ENCODE measurements around the gene SUGT1.

SUGT1 gene

DNA sequence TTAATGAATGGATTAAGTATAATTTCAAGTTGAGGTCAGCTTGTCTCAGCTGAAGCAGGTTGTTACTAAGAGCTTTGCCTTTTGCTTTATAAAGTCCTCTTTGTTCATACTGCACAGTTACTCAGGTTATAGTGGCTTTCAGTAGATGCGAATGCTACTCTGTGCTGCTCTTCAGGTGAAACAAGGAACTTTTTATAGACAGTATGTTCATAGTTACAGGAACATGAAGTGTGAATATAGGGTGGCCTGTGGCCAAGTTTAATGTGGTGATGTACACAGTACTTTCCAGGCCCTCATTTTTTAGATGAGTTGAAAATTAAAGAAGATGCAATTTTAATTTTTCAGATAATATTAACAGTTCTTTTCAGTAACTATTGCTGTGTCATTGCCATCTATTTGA, 20.8 kb downstream of the SUGT1 start:
- ChIA-PET CTCF (interaction anchor here (0.7 kb wide), 1 partner anchor 136 kb away, joined by 3 read pairs; no protein-coding TSS in a partner anchor), POLR2A (no interaction called here)
- TF ChIP-seq EGR2 (tag by site-specific recombination; IDR thresholded peaks at IDR 0.05; ENCODE audit: low read depth) (no peak), ZBTB17 (tag by site-specific recombination; IDR thresholded peaks at IDR 0.05) (no peak), ZNF521 (tag by site-specific recombination; IDR thresholded peaks at IDR 0.05) (no peak), ZBTB20 (tag by site-specific recombination; IDR thresholded peaks at IDR 0.05) (no peak), YY2 (tag by site-specific recombination; IDR thresholded peaks at IDR 0.05) (no peak), ZNF558 (tag by site-specific recombination; IDR thresholded peaks at IDR 0.05) (no peak), ZNF707 (tag by site-specific recombination; IDR thresholded peaks at IDR 0.05) (no peak), ZNF843 (tag by site-specific recombination; IDR thresholded peaks at IDR 0.05) (no peak), ZNF530 (tag by site-specific recombination; IDR thresholded peaks at IDR 0.05; ENCODE audit: low read depth) (no peak), ZNF292 (tag by site-specific recombination; IDR thresholded peaks at IDR 0.05; ENCODE audit: borderline replicate concordance, low read depth) (no peak), GLIS2 (tag by site-specific recombination; IDR thresholded peaks at IDR 0.05) (no peak), ZNF600 (tag by site-specific recombination; IDR thresholded peaks at IDR 0.05) (no peak), SETDB1 (IDR thresholded peaks at IDR 0.05; ENCODE audit: insufficient read length, low read length) (no peak), ZBTB7A (tag by site-specific recombination; IDR thresholded peaks at IDR 0.05; ENCODE audit: low read depth) (no peak), TCF7L2 (IDR thresholded peaks at IDR 0.05; ENCODE audit: borderline replicate concordance, low read depth, low read length) (no peak)
- TF ChIP-seq, protein P1, sequence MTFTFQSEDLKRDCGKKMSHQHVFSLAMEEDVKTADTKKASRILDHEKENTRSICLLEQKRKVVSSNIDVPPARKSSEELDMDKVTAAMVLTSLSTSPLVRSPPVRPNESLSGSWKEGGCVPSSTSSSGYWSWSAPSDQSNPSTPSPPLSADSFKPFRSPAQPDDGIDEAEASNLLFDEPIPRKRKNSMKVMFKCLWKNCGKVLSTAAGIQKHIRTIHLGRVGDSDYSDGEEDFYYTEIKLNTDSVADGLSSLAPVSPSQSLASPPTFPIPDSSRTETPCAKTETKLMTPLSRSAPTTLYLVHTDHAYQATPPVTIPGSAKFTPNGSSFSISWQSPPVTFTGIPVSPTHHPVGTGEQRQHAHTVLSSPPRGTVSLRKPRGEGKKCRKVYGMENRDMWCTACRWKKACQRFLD (tag by site-specific recombination; IDR thresholded peaks at IDR 0.05): no peak
- TF ChIP-seq, protein P2, sequence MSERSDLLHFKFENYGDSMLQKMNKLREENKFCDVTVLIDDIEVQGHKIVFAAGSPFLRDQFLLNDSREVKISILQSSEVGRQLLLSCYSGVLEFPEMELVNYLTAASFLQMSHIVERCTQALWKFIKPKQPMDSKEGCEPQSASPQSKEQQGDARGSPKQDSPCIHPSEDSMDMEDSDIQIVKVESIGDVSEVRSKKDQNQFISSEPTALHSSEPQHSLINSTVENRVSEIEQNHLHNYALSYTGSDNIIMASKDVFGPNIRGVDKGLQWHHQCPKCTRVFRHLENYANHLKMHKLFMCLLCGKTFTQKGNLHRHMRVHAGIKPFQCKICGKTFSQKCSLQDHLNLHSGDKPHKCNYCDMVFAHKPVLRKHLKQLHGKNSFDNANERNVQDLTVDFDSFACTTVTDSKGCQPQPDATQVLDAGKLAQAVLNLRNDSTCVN (tag by site-specific recombination; optimal IDR thresholded peaks at IDR 0.05): no peak
- TF ChIP-seq, protein P3, sequence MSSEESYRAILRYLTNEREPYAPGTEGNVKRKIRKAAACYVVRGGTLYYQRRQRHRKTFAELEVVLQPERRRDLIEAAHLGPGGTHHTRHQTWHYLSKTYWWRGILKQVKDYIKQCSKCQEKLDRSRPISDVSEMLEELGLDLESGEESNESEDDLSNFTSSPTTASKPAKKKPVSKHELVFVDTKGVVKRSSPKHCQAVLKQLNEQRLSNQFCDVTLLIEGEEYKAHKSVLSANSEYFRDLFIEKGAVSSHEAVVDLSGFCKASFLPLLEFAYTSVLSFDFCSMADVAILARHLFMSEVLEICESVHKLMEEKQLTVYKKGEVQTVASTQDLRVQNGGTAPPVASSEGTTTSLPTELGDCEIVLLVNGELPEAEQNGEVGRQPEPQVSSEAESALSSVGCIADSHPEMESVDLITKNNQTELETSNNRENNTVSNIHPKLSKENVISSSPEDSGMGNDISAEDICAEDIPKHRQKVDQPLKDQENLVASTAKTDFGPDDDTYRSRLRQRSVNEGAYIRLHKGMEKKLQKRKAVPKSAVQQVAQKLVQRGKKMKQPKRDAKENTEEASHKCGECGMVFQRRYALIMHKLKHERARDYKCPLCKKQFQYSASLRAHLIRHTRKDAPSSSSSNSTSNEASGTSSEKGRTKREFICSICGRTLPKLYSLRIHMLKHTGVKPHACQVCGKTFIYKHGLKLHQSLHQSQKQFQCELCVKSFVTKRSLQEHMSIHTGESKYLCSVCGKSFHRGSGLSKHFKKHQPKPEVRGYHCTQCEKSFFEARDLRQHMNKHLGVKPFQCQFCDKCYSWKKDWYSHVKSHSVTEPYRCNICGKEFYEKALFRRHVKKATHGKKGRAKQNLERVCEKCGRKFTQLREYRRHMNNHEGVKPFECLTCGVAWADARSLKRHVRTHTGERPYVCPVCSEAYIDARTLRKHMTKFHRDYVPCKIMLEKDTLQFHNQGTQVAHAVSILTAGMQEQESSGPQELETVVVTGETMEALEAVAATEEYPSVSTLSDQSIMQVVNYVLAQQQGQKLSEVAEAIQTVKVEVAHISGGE (tag by site-specific recombination; conservative IDR thresholded peaks at IDR 0.05; ENCODE audit: low read depth): no peak
- H3K36me3 ChIP-seq (ENCODE audit: control insufficient read depth in 2 of 2, insufficient read depth in 1 of 2, low read length in 2 of 2): peaks cover 4 to 39% of the 10 kb centered on the region in 2 experiments
- no peak overlapping the region for H3K27ac ChIP-seq (ENCODE audit: extremely low read depth, low read depth, low read length)
- no peak overlapping the region for H3K4me3 ChIP-seq (ENCODE audit: low read depth, low read length)
- H3K4me1 ChIP-seq (ENCODE audit: control insufficient read depth, insufficient read depth, low read length): no peaks in the 10 kb centered on the region
- no peaks in the 10 kb centered on the region for H3K9me3 ChIP-seq (ENCODE audit: control insufficient read depth, insufficient read depth, low read depth, low read length)

DNA sequence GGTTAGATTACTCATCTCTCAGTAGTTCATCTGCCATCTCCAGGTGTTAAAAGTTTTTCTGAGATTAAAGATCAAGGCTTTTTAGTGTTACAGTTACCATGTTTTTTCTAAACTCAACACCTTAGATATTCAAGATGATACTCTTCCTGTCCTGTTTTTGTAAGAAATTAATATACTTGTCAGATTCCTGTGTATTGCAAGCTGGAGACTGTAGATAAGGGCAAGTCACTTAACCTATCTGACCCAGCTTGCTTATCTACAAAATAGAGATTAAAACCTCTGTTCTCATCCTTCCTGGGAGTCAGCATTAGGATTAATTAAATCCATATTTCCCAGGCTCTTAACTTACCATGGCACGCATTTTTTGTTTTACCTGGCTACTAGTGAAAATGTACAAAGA, 25.2 kb downstream of the SUGT1 start:
- ChIA-PET CTCF (interaction anchor here (0.8 kb wide), 1 partner anchor 130 kb away, joined by 6 read pairs; no protein-coding TSS in a partner anchor), POLR2A (no interaction called here)
- H3K9me3 ChIP-seq (ENCODE audit: control insufficient read depth, insufficient read depth, low read depth, low read length): no peaks in the 10 kb centered on the region
- H3K27ac ChIP-seq (ENCODE audit: extremely low read depth, low read depth, low read length): no peak overlapping the region
- no peaks in the 10 kb centered on the region for H3K4me1 ChIP-seq (ENCODE audit: control insufficient read depth, insufficient read depth, low read length)
- H3K4me3 ChIP-seq (ENCODE audit: low read depth, low read length): no peak overlapping the region
- peaks cover 5 to 43% of the 10 kb centered on the region in 2 experiments for H3K36me3 ChIP-seq (ENCODE audit: control insufficient read depth in 2 of 2, insufficient read depth in 1 of 2, low read length in 2 of 2)
- no peak for TF ChIP-seq ZNF76 (tag by site-specific recombination; IDR thresholded peaks at IDR 0.05; ENCODE audit: borderline replicate concordance, low read depth)
- no peak for TF ChIP-seq ZNF626 (tag by site-specific recombination; IDR thresholded peaks at IDR 0.05)
- no peak for TF ChIP-seq ZFP69B (tag by site-specific recombination; IDR thresholded peaks at IDR 0.05)
- TF ChIP-seq, protein P4, sequence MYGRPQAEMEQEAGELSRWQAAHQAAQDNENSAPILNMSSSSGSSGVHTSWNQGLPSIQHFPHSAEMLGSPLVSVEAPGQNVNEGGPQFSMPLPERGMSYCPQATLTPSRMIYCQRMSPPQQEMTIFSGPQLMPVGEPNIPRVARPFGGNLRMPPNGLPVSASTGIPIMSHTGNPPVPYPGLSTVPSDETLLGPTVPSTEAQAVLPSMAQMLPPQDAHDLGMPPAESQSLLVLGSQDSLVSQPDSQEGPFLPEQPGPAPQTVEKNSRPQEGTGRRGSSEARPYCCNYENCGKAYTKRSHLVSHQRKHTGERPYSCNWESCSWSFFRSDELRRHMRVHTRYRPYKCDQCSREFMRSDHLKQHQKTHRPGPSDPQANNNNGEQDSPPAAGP (tag by site-specific recombination; IDR thresholded peaks at IDR 0.05): no peak
- TF ChIP-seq ZNF155 (tag by site-specific recombination; IDR thresholded peaks at IDR 0.05): no peak
- TF ChIP-seq, protein P5, sequence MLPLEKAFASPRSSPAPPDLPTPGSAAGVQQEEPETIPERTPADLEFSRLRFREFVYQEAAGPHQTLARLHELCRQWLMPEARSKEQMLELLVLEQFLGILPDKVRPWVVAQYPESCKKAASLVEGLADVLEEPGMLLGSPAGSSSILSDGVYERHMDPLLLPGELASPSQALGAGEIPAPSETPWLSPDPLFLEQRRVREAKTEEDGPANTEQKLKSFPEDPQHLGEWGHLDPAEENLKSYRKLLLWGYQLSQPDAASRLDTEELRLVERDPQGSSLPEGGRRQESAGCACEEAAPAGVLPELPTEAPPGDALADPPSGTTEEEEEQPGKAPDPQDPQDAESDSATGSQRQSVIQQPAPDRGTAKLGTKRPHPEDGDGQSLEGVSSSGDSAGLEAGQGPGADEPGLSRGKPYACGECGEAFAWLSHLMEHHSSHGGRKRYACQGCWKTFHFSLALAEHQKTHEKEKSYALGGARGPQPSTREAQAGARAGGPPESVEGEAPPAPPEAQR (tag by site-specific recombination; IDR thresholded peaks at IDR 0.05): no peak

All from HEK293 (cell line).